ENCODE data around the gene PHB1.
"Not testable (repeated sequence)": the region's sequence is repeated elsewhere in the genome, so short reads cannot be mapped to it uniquely, and the experiment has no call there.

PHB1 gene

GRCh38 chr17:49372425-49372824, 42.3 kb downstream of the PHB1 start:
- no peak for DNase-seq

- no peak for DNase-seq
Observed at GRCh38 chr17:49370971-49371834, 43.5 kb downstream of the PHB1 start.

GRCh38 chr17:49369760-49370159, 44.9 kb downstream of the PHB1 start:
- DNase-seq, result no peak

- DNase-seq, result no peak
Observed at GRCh38 chr17:49369089-49369488, 45.6 kb downstream of the PHB1 start.

GRCh38 chr17:49365667-49366066, 49.0 kb downstream of the PHB1 start:
- DNase-seq, result peak; percentile 17

- DNase-seq, result not testable (repeated sequence)
Observed at GRCh38 chr17:49365126-49365525, 49.6 kb downstream of the PHB1 start.

- DNase-seq, result no peak
Observed at GRCh38 chr17:49364119-49364518, 50.6 kb downstream of the PHB1 start.

GRCh38 chr17:49363251-49363650, 51.4 kb downstream of the PHB1 start:
- no peak for DNase-seq

- no peak for DNase-seq
Observed at GRCh38 chr17:49362723-49363117, 52.0 kb downstream of the PHB1 start.

GRCh38 chr17:49361902-49362722, 52.6 kb downstream of the PHB1 start, which contains the start of gene ZNF652:
TSS of gene ZNF652 (minus strand) at chr17:49362250. CDS start at chr17:49317725, 44,525 bp downstream.
- DNase-seq, result peak; percentile 74

- peak; percentile 80 for DNase-seq
Observed at GRCh38 chr17:49361129-49361901, 53.4 kb downstream of the PHB1 start.

- DNase-seq, result no peak
Observed at GRCh38 chr17:49360796-49361128, 53.9 kb downstream of the PHB1 start.

GRCh38 chr17:49359990-49360795, 54.5 kb downstream of the PHB1 start:
- DNase-seq, result no peak

- DNase-seq, result peak; percentile 9
Observed at GRCh38 chr17:49358641-49359247, 55.9 kb downstream of the PHB1 start.

GRCh38 chr17:49357516-49357915, 57.2 kb downstream of the PHB1 start:
- DNase-seq, result no peak

- DNase-seq, result no peak
Observed at GRCh38 chr17:49356320-49356719, 58.4 kb downstream of the PHB1 start.
